Tongue (tissue), 2 donors: ENCODE results near the gene SLC39A5. TPM values are rescaled to one million over a fixed set of nuclear protein-coding genes. Genes with fewer than 3 reads are reported as not detected.
"Not testable (repeated sequence)": the region's sequence is repeated elsewhere in the genome, so short reads cannot be mapped to it uniquely, and the experiment has no call there.

Source experiments
- DNase-seq: peaks from one replicate; pipeline ENCODE4 v3.0.0-alpha.2; 2015
- total RNA-seq: library from RNA; depleted of rRNA; stranded (reverse); fragments of >200 nt; gene quantifications from one replicate; pipeline ENCODE4 v1.2.3, GENCODE V29; 2014

SLC39A5 gene
- 0.31 TPM for total RNA-seq

- no peak for DNase-seq
These were observed at the start of gene SLC39A5 for GRCh38 chr12:56229916-56230431. Gene SLC39A5 (plus strand): TSS chr12:56230051. CDS start chr12:56231275, 1,224 bp downstream.

DNA sequence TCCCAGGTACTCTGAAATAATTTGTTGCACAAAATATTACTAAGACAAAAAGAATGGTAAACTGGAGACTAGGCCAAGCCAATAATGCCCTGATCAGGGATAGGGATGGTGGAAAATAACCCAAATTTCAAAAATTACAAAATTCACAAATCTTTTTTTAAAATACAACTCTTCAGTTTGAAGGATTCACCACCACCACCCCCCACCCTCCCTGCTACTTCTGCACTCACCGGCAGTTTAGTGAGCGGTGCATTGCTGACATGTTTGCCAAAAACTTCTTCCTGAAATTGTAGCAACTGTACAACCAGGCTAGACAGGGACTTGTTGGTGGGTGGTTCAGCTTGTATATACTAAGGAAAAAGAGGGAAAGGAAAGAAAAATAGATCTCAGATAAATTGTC is 42.9 kb upstream of the SLC39A5 start:
- DNase-seq: no peak

GRCh38 chr12:56188131-56188777 is 41.6 kb upstream of the SLC39A5 start:
- no peak for DNase-seq

GRCh38 chr12:56188778-56189098 is 41.1 kb upstream of the SLC39A5 start:
- DNase-seq: peak; percentile 55

GRCh38 chr12:56189099-56189917 is 40.5 kb upstream of the SLC39A5 start, which contains the start of gene SMARCC2:
Gene SMARCC2 (minus strand): TSS chr12:56189483. CDS start chr12:56189461, 22 bp downstream.
- DNase-seq: peak; percentile 94

- DNase-seq: peak; percentile 97
These were observed 39.7 kb upstream of the SLC39A5 start for GRCh38 chr12:56189918-56190694.

GRCh38 chr12:56190695-56191155 is 39.1 kb upstream of the SLC39A5 start:
- peak; percentile 29 for DNase-seq

DNA sequence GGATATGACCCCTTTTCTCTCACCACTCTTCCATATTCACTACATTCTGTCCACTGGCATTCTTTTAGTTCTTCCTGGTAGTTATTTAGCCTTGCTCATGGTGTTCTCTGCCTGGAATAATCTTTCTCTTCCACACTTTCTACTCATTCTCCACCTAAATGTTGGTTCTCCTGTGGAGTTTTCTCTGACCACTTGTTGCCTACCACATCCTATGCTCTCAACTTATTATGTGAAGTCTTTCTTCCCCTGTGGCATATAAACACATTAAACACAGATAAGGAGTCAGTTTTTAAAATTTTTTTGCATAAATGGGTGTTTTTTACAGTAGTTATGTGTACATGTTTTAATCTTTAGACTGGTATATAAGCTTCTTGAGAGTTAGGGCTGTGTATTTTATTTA is 37.3 kb upstream of the SLC39A5 start:
- DNase-seq: no peak

DNA sequence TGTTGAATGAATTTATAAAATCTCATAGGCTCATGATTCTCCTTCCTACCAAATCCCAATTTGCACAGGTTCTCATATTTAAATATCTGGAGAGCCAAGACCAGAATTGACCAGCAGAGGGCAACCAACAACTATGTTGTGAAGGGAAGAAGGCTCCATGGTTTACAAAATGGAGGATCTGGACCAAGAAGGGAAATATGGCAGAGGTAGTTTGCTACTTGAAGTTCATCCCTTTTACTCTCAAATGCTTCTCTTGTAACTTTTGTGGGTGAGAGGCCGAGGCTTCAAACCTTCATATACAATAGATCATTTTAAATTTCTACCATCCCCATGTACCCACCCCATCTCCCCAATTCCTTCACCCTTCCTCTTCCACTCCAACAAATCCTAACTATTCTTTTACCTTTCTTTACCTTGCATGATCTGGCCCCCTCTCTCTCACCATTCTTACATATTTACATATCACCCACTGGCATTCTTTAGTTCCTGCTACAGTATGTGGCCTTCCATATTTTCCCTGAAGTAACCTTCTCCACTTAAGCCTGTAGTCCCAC is 36.7 kb upstream of the SLC39A5 start:
- peak; percentile 93 for DNase-seq

GRCh38 chr12:56196818-56197550 is 32.9 kb upstream of the SLC39A5 start:
- not testable (repeated sequence) for DNase-seq

DNA sequence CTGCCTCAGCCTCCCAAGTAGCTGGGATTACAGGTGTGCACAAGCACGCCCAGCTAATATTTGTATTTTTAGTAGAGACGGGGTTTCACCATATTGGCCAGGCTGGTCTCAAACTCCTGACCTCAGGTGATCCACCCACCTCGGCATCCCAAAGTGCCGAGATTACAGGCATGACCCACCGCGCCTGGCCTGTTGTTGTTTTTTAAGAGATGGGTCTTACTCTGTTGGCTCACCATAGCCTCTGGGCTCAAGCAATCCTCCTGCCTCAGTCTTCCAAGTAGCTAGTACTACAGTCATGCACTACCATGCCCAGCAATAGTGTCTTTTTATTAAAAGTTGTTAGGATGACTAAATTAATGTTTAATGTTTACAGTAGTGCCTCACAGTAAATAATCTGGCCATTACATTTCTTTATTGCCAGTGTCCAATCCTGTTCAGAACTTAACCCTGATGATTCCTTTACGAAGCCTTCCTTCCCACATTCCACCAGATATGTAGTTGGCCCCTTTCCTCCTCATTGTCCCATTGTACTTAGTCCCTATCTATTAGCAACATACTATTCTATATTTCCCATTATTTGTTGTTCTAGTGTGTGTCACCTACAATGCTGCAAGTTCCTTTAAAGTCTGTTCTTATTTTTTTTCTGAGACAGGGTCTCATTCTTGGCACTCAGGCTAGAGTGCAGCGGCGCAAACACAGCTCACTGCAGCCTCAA is 31.8 kb upstream of the SLC39A5 start:
- no peak for DNase-seq

- DNase-seq: no peak
These were observed 31.0 kb upstream of the SLC39A5 start for GRCh38 chr12:56198836-56199235.

DNA sequence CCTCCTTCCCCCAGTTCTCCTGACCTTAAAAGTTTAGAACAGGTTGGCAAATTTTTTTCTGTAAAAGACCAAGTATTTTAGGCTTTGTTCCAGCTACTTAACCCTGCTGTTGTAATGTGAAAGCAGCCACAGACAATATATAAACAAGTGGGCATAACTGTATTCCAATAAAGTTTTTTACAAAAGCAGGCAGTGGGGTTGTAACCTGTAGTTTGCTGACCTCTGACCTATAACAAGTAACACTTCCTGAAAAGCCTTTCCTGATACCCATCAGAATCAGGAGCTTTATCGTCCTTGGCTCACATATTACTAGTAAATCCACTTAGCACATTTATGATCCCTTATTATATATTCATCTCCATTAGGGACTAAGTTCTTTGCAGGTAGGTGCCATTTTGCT is 27.5 kb upstream of the SLC39A5 start:
- DNase-seq: no peak

DNA sequence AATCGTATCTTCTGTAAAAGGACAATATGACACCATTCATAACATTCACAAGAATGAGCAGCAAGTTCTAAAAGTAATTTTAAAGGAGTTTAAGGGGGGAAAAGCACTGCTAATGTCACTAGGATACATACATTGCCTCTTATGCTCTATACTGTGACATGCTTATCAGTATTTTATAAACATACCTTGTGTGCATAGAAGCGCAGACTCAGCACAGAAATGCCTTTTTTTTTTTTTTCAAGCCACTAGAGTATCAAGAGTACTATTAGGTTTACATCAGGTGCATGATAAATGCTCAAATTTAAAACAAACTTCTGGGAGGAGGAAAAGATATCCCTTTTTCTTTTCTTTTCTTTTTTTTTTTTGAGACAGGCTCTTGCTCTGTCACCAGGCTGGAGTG is 27.0 kb upstream of the SLC39A5 start:
- DNase-seq: no peak

GRCh38 chr12:56204275-56204674 is 25.6 kb upstream of the SLC39A5 start:
- no peak for DNase-seq

- no peak for DNase-seq
These were observed 24.4 kb upstream of the SLC39A5 start for GRCh38 chr12:56205445-56205844.

- DNase-seq: peak; percentile 59
These were observed 23.2 kb upstream of the SLC39A5 start for GRCh38 chr12:56206452-56207166.

DNA sequence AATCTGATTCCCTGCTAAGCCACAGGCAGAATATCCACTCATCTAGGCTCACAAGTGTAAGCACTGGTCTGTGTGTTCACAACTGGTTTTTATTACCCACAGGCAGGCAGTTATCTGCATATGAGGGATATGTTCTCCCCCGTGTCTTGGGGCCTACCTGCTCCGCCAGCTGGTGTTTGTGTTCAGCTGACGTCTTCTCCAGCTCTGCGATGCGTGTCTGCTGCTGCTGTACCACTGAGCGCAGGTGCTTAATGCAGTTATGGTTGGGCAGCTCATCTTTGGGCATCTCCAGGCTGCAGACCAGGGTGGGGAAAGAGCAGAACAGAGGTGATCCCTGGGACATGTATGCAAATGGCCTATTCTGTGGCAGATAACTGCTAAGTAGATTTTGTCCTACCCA is 21.8 kb upstream of the SLC39A5 start:
- DNase-seq: no peak

GRCh38 chr12:56212361-56212760 is 17.5 kb upstream of the SLC39A5 start:
- no peak for DNase-seq

GRCh38 chr12:56213878-56214277 is 16.0 kb upstream of the SLC39A5 start:
- DNase-seq: no peak
